Erythroblast (primary cell): ENCODE results near the gene MTMR3.

ENCODE experiments used
- GATA1 ChIP-seq: IDR thresholded peaks from 2 replicates; pipeline ENCODE4 v1.6.1; 2011; ENCODE audit warnings: low read depth, mild to moderate bottlenecking, control low read depth, low read length, moderate library complexity
- POLR2A ChIP-seq: IDR thresholded peaks from 2 replicates; pipeline ENCODE4 v1.6.1; 2011; ENCODE audit warnings: mild to moderate bottlenecking, low read length

DNA sequence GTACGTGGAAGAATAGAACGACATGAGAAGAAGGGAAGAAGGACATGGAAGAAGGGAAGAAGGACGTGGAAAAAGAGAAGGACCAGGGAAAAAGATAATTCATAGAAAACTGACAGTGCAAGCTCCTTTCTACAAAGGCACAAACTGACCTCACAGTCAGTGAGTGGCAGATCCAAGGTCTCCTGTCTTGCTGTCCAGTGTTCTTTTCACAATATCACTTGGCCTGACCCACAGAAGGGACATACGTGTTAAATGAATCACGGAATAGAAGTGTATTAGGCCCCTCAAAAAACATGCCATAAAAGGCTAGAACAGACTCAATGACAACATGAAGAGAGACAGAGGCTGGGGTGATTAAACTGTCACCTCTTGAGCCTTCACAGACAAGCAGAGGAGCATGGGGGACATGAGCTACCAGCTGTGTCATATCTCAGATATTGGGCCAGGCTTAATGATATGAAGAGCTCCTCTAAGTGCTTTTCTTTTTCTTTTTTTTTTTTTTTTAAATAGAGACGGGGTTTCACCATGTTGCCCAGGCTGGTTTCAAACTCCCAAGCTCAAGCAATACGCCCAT, 49.5 kb upstream of the MTMR3 start:
- TF ChIP-seq POLR2A = no peak
- TF ChIP-seq GATA1 = no peak
